NCI-H345 (cell line): ENCODE data around the gene KLF8.
A peak's percentile ranks its signal among the peaks of the same experiment; 100 is the strongest.
"Not testable (repeated sequence)": the region's sequence is repeated elsewhere in the genome, so short reads cannot be mapped to it uniquely, and the experiment has no call there.

ENCODE experiments used
- DNase-seq: peaks from one replicate; lab custom pipeline; 2025; lab: John Stamatoyannopoulos, UW

Gene KLF8

DNA sequence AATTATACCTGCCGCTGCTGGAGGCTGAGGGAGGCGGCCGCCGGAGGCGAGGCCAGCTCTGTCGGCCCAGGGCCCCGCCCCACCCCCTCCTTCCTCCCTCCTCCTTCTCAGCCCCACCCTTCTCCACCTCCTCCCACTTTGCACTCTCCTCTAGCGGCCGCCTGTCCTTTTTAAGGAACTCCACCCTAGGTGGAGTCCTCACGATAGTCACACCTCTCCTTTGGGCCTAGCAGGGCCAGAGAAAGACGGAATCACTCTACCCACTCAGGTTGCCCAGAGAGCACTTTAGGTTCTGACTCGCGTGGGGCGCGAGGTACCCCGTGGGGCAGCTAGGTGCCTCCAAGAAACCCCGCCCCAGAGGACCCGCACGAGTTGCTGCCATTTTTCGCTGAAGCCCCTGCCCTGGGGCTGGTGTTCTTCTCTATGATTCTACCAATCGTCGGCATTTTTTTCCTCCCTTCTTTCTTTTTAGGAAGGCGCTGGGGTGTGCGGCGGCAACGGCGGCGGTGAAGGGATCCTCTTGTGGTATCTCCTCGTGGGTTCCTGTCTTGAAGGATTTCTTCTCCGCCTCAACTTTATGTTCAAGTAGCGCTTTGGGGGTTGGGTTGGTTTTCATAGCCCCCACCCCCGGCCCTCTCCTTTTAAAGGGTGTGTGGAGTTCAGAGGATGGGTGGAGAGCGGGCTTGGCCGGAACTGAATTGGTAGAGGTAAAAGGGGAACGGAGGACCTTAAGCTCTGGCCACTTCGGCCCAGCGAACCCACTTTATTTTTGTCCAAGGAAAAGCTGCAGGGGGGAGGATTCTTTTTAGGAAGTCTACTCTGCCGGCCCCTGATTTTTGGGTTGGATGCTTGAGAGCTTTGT lies at the start of gene KLF8:
Gene KLF8, plus strand, starts transcription at position 136 of the 862 bp plus-strand sequence. CDS start 979 bp downstream, outside the sequence.
- DNase-seq: no peak

DNA sequence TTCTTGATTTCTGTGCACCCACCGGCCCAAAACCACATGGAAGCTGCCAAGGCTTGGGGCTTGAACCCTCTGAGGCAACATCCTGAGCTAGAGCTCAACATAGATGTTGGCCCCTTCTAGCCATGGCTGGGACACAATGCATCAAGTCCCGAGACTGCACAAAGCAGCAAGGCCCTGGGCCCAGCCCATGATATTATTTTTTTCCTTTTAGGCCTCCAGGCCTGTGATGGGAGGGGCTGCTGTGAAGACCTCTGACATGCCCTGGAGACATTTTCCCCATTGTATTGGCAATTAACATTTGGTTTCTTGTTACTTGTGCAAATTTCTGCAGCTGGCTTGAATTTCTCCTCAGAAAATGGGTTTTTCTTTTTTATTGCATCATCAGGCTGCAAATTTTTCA lies 25.2 kb upstream of the KLF8 start:
- not testable (repeated sequence) for DNase-seq

GRCh38 chrX:56211701-56212100 lies 20.5 kb upstream of the KLF8 start:
- DNase-seq: no peak

GRCh38 chrX:56216332-56216731 lies 15.8 kb upstream of the KLF8 start:
- no peak for DNase-seq

DNA sequence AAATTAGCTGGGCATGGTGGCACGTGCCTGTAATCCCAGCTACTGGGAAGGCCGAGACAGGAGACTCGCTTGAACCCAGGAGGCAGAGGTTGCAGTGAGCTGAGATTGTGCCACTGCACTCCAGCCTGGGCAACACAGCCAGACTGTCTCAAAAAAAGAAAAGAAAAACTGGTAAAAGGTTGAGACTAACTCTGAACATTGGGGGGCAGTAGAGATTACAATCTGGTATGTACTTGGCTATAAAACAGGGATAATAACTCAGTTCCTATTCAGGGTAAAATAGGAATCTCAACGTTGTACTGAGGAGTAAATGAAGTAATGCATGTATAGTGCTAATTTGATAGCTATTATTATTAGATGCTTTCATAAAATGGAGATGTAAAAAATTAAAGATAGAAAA lies 12.5 kb upstream of the KLF8 start:
- no peak for DNase-seq

GRCh38 chrX:56221101-56221500 lies 11.1 kb upstream of the KLF8 start:
- no peak for DNase-seq

DNA sequence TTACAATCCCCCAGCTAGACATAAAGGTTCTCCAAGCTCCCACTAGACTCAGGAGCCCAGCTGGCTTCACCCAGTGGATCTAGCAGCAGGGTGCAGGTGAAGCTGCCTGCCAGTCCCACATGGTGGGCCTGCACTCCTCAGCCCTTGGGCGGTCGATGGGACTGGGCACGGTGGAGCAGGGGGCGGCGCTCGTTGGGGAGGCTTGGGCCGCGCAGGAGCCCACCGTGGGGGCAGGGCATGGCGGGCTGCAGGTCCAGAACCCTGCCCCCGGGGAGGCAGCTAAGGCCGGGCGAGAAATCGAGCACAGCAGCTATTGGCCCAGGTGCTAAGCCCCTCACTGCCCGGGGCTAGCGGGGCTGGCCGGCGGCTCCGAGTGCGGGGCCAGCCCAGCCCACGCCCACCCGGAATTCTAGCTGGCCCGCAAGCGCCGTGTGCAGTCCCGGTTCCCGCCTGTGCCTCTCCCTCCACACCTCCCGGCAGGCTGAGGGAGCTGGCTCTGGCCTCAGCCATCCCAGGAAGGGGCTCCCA lies 9.6 kb upstream of the KLF8 start:
- DNase-seq: no peak

GRCh38 chrX:56226980-56227379 lies 5.2 kb upstream of the KLF8 start:
- no peak for DNase-seq

GRCh38 chrX:56228914-56229313 lies 3.2 kb upstream of the KLF8 start:
- no peak for DNase-seq

DNA sequence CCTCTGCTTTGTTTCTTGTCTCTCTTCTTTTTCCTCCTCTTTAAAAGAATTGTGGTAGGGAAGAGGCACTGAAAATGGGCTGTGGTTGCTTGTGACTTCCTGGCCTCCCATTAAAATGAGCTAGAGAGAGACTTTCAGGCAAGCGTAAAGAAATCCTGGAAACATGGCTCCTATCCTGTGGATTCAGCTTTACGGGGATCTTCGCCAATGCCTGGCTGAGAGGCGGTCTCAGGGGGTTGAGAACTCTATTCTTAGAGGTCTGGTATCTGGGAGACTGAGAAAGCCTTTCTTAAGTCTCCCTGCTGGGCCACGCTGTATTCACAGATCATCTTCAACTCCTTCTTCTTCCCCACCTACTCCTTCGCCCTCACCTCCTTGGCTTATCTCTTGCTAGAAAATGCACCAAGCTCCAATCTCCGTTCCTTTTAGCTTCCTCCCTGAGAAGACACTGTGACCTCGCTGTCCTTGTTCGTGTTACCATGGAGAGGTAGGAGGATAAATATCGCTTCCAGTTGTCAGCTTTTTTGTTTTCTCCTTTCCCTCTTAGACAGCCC lies 542 bp upstream of the KLF8 start:
- no peak for DNase-seq

- DNase-seq: no peak
These were observed 944 bp downstream of the KLF8 start for GRCh38 chrX:56233100-56233499.

- no peak for DNase-seq
These were observed 1.5 kb downstream of the KLF8 start for GRCh38 chrX:56233682-56234081.

- DNase-seq: peak; percentile 34
These were observed 16.3 kb downstream of the KLF8 start for GRCh38 chrX:56248492-56248891.

DNA sequence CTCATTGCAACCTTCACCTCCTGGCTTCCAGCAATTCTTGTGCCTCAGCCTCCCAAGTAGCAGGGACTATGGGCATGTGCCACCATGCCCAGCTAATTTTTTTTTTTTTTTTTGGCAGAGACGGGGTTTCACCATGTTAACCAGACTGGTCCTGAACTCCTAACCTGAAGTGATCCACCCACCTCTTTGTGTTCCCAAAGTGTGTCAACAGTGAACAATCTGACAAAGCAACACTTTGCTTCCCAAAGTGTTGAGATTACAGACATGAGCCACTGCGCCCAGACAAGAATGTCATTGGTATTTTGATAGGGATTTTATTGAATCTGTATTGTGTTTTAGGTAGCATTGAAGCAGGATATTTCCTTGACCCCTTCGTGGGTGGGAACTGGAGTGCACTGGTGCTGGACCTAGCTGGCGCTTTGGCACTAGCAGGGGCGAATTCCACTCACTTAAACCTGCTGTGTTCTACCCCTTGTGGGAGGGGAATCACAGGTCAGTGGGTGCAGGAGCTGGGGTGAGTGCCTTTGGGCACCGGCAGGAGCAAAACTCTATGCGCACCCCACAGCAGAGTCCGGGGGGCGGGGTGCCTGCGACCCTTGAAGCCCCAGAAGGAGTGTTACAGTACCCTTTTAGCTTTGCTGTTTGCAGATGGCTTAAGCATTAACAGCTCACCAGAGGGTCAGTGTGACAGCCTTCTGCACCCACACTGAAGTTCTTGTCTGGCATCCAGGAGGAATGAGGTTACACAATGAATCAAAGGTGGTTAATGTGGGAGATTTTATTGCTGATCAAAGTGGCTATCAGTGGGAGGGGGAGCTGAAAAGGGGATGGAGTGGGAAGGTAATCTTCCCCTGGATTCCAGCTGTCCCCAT lies 21.9 kb downstream of the KLF8 start:
- no peak for DNase-seq

DNA sequence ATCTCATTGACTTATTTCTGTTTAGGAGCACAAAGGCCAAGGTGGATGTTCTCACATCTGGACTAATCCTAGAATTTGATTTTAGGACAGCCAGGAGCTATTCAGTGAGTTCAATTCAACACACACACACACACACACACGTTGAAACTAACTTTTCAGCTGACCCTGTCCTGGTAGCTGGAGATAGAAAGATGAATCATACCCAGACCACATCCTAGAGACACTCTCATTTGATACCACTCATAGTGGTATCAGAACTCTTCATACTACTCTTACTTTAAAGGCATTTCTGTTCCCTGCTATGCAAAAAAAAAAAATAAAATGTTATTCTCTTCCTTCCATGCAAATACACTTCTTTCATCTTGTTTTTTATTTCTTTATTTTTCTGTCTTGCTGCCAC lies 36.7 kb downstream of the KLF8 start:
- no peak for DNase-seq

GRCh38 chrX:56278692-56279091 lies 46.5 kb downstream of the KLF8 start:
- no peak for DNase-seq

- no peak for DNase-seq
These were observed 47.7 kb downstream of the KLF8 start for GRCh38 chrX:56279863-56280262.

DNA sequence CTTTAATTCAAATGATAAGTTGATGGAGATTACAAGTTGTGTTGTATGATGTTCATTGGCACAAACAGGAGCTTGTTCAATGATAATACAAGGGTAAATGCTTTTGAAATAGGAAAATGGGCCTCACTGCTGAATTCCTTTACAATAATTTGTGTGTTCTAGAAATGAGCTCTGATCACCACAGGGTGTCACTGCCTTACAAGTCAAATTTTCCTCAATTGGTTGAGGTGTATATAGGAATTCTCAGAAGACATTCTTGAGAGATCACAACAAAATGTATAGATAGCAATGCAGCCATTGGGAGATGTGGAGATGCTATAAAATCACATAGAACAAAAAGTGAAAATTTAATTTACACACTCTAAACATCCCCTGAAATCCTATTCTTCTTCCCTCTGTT lies 49.6 kb downstream of the KLF8 start:
- DNase-seq: peak; percentile 6

- DNase-seq: no peak
These were observed 52.1 kb downstream of the KLF8 start for GRCh38 chrX:56284269-56284668.

DNA sequence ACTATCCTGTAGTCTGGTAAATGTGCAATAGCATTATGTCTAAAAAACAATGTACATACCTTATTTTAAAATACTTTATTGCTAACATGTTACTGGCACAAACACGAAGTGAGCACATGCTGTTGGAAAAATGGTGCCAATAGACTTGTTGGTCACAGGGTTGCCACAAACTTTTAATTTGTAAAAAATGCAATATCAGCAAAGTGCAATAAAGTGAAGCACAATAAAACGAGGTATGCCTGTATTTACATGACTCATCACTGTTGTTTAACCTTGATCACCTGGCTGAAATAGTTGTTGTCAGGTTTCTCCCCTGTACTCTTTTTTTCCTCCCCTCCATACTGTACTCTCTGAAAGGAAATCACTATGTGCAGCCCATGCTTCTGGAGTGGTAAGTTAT lies 56.5 kb downstream of the KLF8 start:
- no peak for DNase-seq

DNA sequence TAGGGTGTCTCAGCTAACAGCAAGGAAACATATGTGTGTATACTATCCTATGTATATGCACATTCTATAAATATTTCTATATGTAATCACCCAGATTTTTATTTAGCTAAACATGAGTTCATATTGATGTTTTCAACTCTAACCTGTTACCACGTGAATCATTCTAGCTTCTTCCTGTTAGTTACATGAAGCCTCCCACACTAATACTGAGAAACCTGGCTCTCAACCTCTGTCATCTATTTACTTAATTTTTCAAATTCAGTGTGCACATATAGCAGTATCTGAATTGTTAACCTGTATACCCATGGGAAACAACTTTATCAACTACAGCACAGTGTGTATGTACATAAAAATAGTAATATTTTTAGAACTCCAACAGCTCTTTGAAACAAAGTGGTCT lies 57.3 kb downstream of the KLF8 start:
- DNase-seq: no peak

DNA sequence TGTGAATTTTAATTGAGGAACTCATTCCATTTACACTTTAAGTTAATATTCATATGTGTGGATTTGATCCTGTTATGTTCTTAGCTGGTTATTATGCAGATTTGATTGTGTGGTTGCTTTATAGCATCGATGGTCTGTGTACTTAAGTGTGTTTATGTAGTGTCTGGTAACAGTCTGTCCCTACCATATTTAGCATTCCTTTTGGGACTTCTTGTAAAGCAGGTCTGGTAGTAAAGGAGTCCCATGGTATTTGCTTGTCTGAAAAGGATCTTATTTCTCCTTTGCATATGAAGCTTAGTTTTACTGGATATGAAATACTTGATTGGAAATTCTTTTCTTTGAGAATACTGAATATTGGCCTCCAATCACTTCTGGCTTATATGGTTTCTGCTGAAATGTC lies 76.6 kb downstream of the KLF8 start:
- no peak for DNase-seq

- no peak for DNase-seq
These were observed 77.7 kb downstream of the KLF8 start for GRCh38 chrX:56309881-56310280.
